Naive B cell (primary cell): ENCODE results near the gene UQCR11. TPM values are rescaled to one million over a fixed set of nuclear protein-coding genes. Genes with fewer than 3 reads are reported as not detected.

ENCODE experiments used
- ATAC-seq, 2 donors: fragments of 150-1000 bp; cut with Tn5 transposase; 2 replicates each; pipeline ENCODE4 v1.10.0; 2021; ENCODE audit warnings: low read depth in 2 of 2, mild to moderate bottlenecking in 2 of 2, moderate library complexity in 2 of 2
- DNase-seq: peaks from one replicate; pipeline ENCODE4 v3.0.0; 2022
- H3K27ac Mint-ChIP-seq, 6 donors: one replicate each; pipeline ENCODE4 v1.8.0; 2020 to 2022; ENCODE audit warnings: mild to moderate bottlenecking in 6 of 6, mixed read lengths in 6 of 6, moderate library complexity in 5 of 6, inconsistent platforms in 2 of 6
- H3K27me3 Mint-ChIP-seq, 3 donors: one replicate each; pipeline ENCODE4 v1.8.0; 2021 to 2022; ENCODE audit warnings: mixed read lengths in 3 of 3, mild to moderate bottlenecking in 1 of 3
- H3K36me3 Mint-ChIP-seq, 2 donors: one replicate each; pipeline ENCODE4 v1.8.0; 2020 to 2022; ENCODE audit warnings: mixed read lengths in 2 of 2, inconsistent platforms in 1 of 2, mild to moderate bottlenecking in 1 of 2
- H3K4me1 Mint-ChIP-seq, 3 donors: one replicate each; pipeline ENCODE4 v1.8.0; 2020 to 2022; ENCODE audit warnings: mixed read lengths in 3 of 3, inconsistent platforms in 1 of 3, mild to moderate bottlenecking in 1 of 3, moderate library complexity in 1 of 3
- H3K4me3 Mint-ChIP-seq, 8 donors: one replicate each; pipeline ENCODE4 v1.8.0; 2020 to 2022; ENCODE audit warnings: mild to moderate bottlenecking in 8 of 8, mixed read lengths in 8 of 8, moderate library complexity in 8 of 8, inconsistent platforms in 2 of 8
- H3K9me3 Mint-ChIP-seq, 7 donors: one replicate each; pipeline ENCODE4 v1.8.0; 2020 to 2022; ENCODE audit warnings: mixed read lengths in 7 of 7, mild to moderate bottlenecking in 5 of 7, inconsistent platforms in 2 of 7, moderate library complexity in 1 of 7
- polyA plus RNA-seq, 6 donors: library from polyadenylated mRNA; unstranded; fragments of 300-500 nt; fragmentation: Illumina TruSeq; gene quantifications; one replicate each; pipeline ENCODE4 v1.2.3, GENCODE V29; 2021; ENCODE audit warnings: low read depth in 6 of 6

UQCR11 gene
- polyA plus RNA-seq, 6 donors from 2014 or later, result 358 to 546 (median 438) TPM

DNA sequence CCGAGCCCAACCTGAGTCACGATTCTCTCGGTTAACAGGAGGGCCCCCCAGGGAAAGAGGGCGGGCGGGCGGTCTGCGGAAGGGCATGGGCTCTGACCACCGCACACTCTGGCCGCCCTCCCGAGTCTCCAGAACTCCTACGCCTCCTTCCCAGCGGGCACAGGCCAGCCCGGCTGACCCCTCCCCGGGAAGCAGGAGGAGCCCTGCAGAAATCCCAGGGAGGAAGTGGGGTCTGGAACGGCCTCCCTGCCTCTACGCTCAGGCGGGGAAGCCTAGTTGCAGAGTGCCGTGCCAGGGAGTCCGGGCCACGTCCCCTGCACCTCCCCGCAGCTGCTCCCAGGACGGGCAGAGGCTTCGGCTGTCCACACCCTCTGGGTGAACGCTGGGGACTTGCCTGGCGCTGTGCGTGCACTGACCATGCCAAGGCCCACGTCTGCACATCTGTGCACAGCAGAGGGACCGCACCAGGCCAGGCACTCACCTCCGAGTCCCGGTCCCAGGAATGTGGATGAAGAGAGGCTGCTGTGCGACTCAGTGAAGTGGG is 26.4 kb upstream of the UQCR11 start:
- Mint-ChIP-seq H3K36me3 (peaks cover 0 to 9% of the 10 kb centered on the region in 2 donors), H3K27me3 (no peaks in the 10 kb centered on the region), H3K27ac (peak overlapping the region in 1 of 6 donors; percentile 77), H3K4me3 (peak overlapping the region in 1 of 8 donors; percentile 21), H3K9me3 (no peaks in the 10 kb centered on the region), H3K4me1 (peaks cover 4 to 14% (median 11%) of the 10 kb centered on the region in 3 donors)
- ATAC-seq (no peak), DNase-seq (no peak)

DNA sequence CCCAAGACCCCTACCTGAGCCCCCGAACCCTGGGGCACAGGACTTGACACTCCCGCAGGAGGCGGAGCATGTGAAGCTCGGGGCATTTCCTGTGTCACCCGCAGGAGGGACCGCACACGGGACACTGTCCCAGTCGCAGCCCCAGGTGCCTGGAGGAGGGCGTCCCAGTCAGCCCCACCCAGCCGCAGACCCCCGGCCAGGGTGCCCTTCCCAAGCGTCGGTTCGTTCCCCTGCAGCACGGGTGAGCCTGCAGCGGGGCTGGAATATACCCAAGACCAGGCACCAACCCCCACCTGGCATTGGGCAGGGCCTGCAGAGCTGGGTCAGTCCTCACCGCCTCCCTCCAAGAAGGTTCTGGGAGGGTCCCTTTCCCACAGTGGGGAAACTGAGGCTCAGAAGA is 25.5 kb upstream of the UQCR11 start:
- Mint-ChIP-seq H3K27me3 (no peaks in the 10 kb centered on the region), H3K27ac (no peak overlapping the region), H3K36me3 (peaks cover 0 to 8% of the 10 kb centered on the region in 2 donors), H3K9me3 (no peaks in the 10 kb centered on the region), H3K4me3 (no peak overlapping the region), H3K4me1 (peaks cover 6 to 13% (median 10%) of the 10 kb centered on the region in 3 donors)
- no peak for ATAC-seq
- no peak for DNase-seq

DNA sequence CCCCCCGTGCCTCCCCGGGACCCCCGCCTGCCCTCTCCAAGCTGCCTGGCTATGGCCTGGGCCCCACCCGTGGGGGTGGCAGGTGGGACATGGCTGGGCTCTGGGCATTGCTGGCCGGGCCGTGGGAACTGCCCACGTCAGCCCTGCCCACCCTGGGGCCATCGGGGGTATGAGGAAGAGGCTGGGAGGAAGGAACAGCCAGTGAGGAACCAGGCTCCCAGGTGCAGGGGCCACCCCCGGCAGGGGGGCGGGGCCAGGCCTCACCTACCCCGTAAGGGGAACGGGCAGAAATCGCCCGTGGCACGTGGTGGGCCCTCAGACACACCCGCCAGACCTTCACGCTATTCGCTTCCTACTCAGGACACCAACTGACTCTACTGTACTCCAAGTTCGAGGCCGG is 24.8 kb upstream of the UQCR11 start:
- ATAC-seq, result no peak
- Mint-ChIP-seq H3K36me3 (peaks cover 0 to under 1% of the 10 kb centered on the region in 2 donors), H3K4me1 (peaks cover 4 to 10% (median 6%) of the 10 kb centered on the region in 3 donors), H3K4me3 (no peak overlapping the region), H3K9me3 (no peaks in the 10 kb centered on the region), H3K27me3 (no peaks in the 10 kb centered on the region), H3K27ac (no peak overlapping the region)
- DNase-seq, result no peak

DNA sequence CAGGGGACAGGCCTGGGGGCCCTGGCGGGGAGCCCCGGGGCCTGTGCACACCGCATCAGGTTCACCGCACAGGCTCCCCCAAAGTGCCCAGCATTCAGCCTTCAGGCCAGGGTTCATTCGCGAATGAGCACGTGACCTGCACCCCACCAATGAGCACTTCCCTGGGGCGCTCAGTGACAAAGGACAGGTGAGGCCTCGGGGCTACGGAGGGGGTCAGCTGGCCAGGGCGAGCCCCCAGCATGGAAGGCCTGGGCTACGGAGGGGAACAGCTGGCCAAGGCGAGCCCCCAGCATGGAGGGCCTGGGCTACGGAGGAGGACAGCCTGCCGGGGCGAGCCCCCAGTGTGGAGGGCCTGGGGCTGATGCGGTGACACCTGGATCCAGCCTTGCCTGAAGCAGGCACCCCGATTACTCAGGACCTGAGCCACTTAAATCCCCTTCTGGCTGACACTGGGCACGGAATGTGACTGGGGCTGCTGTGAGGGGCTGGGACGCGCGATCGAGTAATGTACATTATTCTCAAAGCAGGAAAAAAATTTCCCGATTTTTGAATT is 24.1 kb upstream of the UQCR11 start:
- H3K27ac Mint-ChIP-seq, result no peak overlapping the region
- H3K4me3 Mint-ChIP-seq, result no peak overlapping the region
- peaks cover 4 to 16% (median 7%) of the 10 kb centered on the region in 3 donors for H3K4me1 Mint-ChIP-seq
- DNase-seq (no peak), ATAC-seq (no peak)
- no peaks in the 10 kb centered on the region for H3K27me3 Mint-ChIP-seq
- no peaks in the 10 kb centered on the region for H3K9me3 Mint-ChIP-seq
- H3K36me3 Mint-ChIP-seq, result no peaks in the 10 kb centered on the region

DNA sequence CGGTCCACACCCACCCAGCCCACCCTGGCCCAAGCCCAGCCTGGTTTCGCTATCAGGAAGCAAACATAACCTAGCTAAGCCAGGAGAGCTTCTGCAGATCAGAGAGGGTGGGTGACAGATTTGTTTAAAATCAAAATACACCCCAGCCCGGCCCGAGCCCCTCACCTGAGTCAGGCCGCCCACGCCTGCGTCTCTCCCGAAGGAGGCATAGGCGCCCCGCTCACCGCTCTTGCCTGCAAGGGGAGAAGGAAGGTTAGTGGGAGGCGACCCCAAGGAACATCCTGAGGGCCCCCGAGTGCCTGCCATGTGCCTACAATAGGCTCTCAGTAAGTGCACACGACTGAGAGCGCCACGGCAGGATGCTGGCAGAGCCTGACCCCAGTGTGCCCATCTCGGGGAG is 21.9 kb upstream of the UQCR11 start:
- ATAC-seq (no peak), DNase-seq (no peak)
- Mint-ChIP-seq H3K4me1 (peaks cover 6 to 12% (median 8%) of the 10 kb centered on the region in 3 donors), H3K27ac (no peak overlapping the region), H3K9me3 (no peaks in the 10 kb centered on the region), H3K27me3 (no peaks in the 10 kb centered on the region), H3K4me3 (no peak overlapping the region), H3K36me3 (peaks cover 0 to 7% of the 10 kb centered on the region in 2 donors)

DNA sequence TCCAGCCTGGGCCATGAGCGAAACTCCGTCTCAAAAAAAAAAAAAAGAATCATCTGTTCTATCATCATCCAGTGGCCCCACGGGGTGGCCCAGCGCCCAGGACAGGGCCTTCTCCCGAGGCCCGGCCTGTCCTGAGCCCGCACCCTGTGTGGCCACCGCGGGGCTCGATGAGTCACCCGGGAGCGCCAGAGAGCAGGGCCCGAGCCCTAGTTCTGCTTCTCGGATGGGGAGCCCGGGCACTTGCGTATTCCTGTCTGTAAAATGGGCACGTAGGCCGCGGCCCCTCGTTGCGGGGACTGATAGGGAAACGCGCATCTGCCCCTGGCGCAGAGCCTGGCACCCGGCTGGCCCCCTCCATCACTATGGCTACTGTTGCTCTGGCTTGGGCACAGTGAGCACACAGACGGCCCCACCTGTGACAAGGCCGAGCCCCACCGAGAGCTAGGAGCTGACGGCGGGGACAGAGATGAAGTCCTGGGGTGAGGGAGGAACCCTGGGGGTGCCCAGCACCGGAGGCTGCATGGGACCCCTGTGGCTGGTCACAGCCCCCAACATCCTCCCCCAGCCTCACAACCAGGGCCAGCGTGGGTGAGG is 21.3 kb upstream of the UQCR11 start:
- ATAC-seq (no peak), DNase-seq (no peak)
- H3K27ac Mint-ChIP-seq, result no peak overlapping the region
- H3K36me3 Mint-ChIP-seq, result peaks cover 0 to 7% of the 10 kb centered on the region in 2 donors
- H3K27me3 Mint-ChIP-seq, result no peaks in the 10 kb centered on the region
- H3K9me3 Mint-ChIP-seq, result no peaks in the 10 kb centered on the region
- peaks cover 6 to 12% (median 8%) of the 10 kb centered on the region in 3 donors for H3K4me1 Mint-ChIP-seq
- peak overlapping the region in 1 of 8 donors; percentile 25 for H3K4me3 Mint-ChIP-seq

DNA sequence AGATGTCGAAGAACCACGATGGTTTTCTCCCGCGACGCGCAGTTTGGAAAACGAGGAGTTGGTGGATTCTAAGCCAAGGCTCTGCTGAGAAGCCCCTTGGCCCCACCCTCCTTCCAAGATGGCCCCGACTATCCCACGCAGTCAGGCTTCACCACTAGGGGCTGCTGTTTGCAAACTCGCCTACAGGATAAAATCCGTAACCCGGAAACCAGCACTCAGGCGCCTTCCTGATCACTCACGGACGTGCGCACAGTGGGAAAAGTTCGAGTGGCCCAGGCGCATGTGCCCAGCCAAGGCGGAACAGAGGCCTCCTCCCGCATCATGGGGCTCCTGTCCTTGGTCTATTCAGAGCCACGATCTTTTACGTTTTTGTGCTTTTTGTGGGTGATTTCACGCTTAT is 19.2 kb upstream of the UQCR11 start:
- Mint-ChIP-seq H3K27me3 (no peaks in the 10 kb centered on the region), H3K36me3 (peaks cover 0 to 7% of the 10 kb centered on the region in 2 donors), H3K4me1 (peaks cover 6 to 12% (median 11%) of the 10 kb centered on the region in 3 donors), H3K27ac (peak overlapping the region in 2 of 6 donors; percentile 6 to 61), H3K4me3 (peak overlapping the region in 1 of 8 donors; percentile 52), H3K9me3 (no peaks in the 10 kb centered on the region)
- ATAC-seq (peak; percentile 83 to 86), DNase-seq (peak; percentile 44)

DNA sequence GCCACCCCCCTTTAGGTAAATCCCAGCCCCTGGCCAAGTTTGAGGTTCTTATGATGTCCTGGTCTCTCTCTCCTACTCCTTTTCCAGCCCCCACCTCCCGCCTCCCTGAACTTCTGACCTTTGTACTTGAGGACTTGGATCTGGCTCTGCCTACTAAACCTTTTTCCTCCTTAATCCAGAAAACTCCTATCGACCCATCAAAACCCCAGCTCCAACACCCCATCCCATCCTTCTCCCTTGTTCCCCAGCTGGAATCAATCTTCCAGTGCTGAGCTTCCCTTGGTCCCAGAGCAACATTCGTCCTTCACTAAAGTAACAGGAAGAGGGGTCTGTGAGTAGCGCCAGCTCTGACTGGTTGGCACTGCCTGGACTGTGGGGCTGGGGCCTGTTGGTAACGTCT is 17.3 kb upstream of the UQCR11 start:
- H3K27ac Mint-ChIP-seq, result peak overlapping the region in 2 of 6 donors; percentile 54 to 67
- no peaks in the 10 kb centered on the region for H3K27me3 Mint-ChIP-seq
- no peaks in the 10 kb centered on the region for H3K9me3 Mint-ChIP-seq
- no peak for ATAC-seq
- no peak overlapping the region for H3K4me3 Mint-ChIP-seq
- DNase-seq, result no peak
- peaks cover 0 to 7% of the 10 kb centered on the region in 2 donors for H3K36me3 Mint-ChIP-seq
- peaks cover 14 to 27% (median 24%) of the 10 kb centered on the region in 3 donors for H3K4me1 Mint-ChIP-seq

DNA sequence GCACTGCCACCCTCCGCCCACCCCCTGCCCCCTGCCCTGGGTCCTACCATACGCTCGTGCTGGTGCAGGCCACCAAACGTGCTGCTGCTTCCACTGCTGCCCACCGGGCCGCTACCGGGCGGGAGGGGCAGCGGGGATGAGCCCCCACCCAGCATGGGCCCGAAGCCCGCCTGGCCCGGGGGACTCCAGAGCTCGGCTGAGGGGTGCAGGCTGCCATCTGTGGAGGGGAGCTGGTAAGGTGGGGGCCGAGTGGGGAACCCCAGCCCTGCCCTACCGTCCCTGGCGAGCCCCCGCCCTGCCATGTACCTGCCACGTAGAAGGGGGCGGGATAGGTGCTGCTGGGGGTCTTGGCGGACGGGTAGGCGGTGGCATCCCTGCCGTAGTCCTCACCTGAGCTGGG is 16.7 kb upstream of the UQCR11 start:
- Mint-ChIP-seq H3K27me3 (no peaks in the 10 kb centered on the region), H3K9me3 (no peaks in the 10 kb centered on the region), H3K36me3 (peaks cover 0 to 7% of the 10 kb centered on the region in 2 donors), H3K27ac (no peak overlapping the region), H3K4me1 (peaks cover 19 to 32% (median 29%) of the 10 kb centered on the region in 3 donors), H3K4me3 (no peak overlapping the region)
- ATAC-seq, result no peak
- no peak for DNase-seq

DNA sequence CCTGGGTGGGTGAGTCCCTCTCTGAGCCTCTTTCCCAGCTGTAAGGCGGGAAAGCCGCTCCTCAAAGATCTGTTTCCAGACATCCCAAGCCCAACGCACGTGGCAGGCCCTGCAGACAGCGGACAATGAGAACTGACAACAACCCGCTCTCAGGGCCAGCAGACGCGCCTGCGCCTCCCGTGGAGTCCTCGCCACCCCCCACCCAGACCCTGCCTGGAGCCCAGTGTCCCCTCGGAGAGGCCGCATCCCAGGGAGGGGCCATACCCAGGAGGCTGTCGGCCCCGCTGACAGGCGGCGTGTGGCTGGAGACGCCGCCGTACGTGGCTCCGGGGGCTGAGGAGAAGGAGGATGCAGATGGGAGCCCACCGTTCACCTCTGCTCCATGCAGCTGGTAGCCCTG is 16.3 kb upstream of the UQCR11 start:
- Mint-ChIP-seq H3K4me3 (no peak overlapping the region), H3K36me3 (peaks cover 0 to 7% of the 10 kb centered on the region in 2 donors), H3K4me1 (peaks cover 24 to 36% (median 33%) of the 10 kb centered on the region in 3 donors), H3K9me3 (no peaks in the 10 kb centered on the region), H3K27ac (no peak overlapping the region), H3K27me3 (no peaks in the 10 kb centered on the region)
- DNase-seq (no peak), ATAC-seq (no peak)

DNA sequence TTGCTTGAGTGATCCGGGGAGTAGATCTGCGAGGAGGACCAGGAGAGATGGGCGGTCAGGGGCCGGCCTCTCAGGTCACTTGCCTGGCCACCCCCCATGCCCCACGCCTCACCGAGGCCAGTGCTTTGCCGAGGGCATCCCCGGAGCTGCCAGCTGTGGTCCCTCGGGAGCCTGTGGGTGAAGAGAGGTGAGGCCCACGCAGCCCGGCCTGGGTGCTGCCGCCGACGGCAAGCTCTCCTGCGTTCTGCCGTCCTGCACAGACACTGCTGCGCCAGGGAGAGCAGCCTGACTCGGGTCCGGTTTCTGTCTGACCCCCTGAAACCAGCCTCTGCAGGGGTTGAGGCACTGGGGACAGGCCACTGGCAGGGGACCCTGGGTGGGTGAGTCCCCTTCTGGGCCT is 15.8 kb upstream of the UQCR11 start:
- no peak for ATAC-seq
- H3K27ac Mint-ChIP-seq, result no peak overlapping the region
- no peaks in the 10 kb centered on the region for H3K27me3 Mint-ChIP-seq
- H3K4me1 Mint-ChIP-seq, result peaks cover 26 to 39% (median 35%) of the 10 kb centered on the region in 3 donors
- DNase-seq, result no peak
- peaks cover 0 to 7% of the 10 kb centered on the region in 2 donors for H3K36me3 Mint-ChIP-seq
- no peaks in the 10 kb centered on the region for H3K9me3 Mint-ChIP-seq
- H3K4me3 Mint-ChIP-seq, result no peak overlapping the region

DNA sequence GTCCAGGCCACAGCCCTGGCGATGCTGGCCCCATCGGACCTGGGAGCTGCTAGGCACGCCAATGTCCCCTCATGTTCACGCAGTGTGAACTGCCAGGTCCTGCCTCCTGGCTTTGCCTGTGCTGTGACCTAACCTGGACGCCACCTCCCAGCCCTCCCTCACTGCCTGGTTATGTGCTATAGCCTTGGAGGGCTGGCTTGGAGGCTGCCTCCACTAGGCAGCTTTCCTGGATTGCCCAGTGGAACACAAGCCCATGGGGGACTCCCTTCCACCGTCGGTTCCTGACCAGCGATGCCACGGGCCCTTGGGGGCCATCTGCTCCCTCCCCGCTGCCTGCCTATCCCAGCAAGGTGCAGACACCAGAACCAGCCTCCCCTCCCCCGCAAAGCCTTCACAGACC is 15.2 kb upstream of the UQCR11 start:
- peaks cover 26 to 37% (median 33%) of the 10 kb centered on the region in 3 donors for H3K4me1 Mint-ChIP-seq
- H3K9me3 Mint-ChIP-seq, result no peaks in the 10 kb centered on the region
- no peaks in the 10 kb centered on the region for H3K27me3 Mint-ChIP-seq
- no peak overlapping the region for H3K4me3 Mint-ChIP-seq
- H3K27ac Mint-ChIP-seq, result no peak overlapping the region
- ATAC-seq (no peak), DNase-seq (no peak)
- H3K36me3 Mint-ChIP-seq, result peaks cover 0 to 7% of the 10 kb centered on the region in 2 donors

DNA sequence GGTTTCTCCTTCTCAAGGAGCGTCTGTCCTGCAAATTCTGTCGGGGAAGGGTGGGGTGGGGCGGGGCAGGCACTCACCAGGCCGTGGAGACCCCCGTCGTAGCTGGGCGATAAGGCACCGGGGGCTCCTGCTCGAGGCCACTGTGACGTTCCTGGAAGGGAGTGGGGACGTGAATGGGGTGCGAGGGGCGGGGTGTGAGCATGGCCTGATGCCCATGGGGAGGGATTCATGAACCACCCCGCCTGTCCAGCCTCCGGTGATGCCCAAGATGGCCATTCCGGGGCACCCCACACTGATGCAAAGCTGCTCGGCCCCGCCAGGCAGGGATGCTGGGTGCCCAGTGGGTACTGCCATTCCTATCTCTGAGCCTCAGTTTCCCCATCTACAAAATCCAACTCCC is 14.4 kb upstream of the UQCR11 start:
- H3K4me1 Mint-ChIP-seq, result peaks cover 29 to 37% (median 31%) of the 10 kb centered on the region in 3 donors
- no peak for ATAC-seq
- no peaks in the 10 kb centered on the region for H3K27me3 Mint-ChIP-seq
- H3K36me3 Mint-ChIP-seq, result peaks cover 0 to 10% of the 10 kb centered on the region in 2 donors
- H3K4me3 Mint-ChIP-seq, result no peak overlapping the region
- H3K9me3 Mint-ChIP-seq, result no peaks in the 10 kb centered on the region
- no peak overlapping the region for H3K27ac Mint-ChIP-seq
- no peak for DNase-seq

DNA sequence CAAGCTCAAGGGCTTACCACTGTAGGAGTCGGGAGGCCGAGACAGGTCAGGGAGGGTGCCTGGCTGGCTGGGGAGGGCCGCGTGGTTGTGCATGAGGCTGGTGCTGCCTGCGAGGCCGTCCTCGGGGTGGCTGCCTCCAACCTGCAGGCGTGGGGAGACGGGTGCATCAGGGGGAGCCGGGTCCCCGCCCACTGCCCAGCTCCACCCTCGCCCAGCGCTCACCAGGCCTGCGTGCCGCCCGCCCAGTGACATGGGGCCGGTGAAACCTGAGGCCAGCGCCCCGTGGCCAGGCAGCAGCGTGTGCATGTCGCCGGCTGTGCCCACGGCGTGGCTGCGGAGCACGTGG is 13.8 kb upstream of the UQCR11 start:
- DNase-seq (no peak), ATAC-seq (no peak)
- Mint-ChIP-seq H3K9me3 (no peaks in the 10 kb centered on the region), H3K4me3 (no peak overlapping the region), H3K36me3 (peaks cover 0 to 16% of the 10 kb centered on the region in 2 donors), H3K4me1 (peaks cover 28 to 35% (median 32%) of the 10 kb centered on the region in 3 donors), H3K27ac (no peak overlapping the region), H3K27me3 (no peaks in the 10 kb centered on the region)
